Stimulated activated naive B cell treated with anti-CD40 and anti-IgM and Interleukin-4, amounts not matched to agents 10 μg/mL and 1 μg/mL and 100 μg/mL, for 72 hours (primary cell): Measurements from ENCODE around the gene DDIT4.

Experiments
- ATAC-seq, 2 donors: fragments of 150-1000 bp; cut with Tn5 transposase; replicated peaks; 2 replicates each; pipeline ENCODE4 v1.10.0; 2021; ENCODE audit warnings: moderate library complexity in 1 of 2
- DNase-seq: peaks from one replicate; pipeline ENCODE4 v3.0.0; 2021
- H3K27ac Mint-ChIP-seq: one replicate; pipeline ENCODE4 v1.8.0; 2022; ENCODE audit warnings: mild to moderate bottlenecking, mixed read lengths
- H3K27me3 Mint-ChIP-seq, 2 donors: one replicate each; pipeline ENCODE4 v1.8.0; 2022; ENCODE audit warnings: mixed read lengths in 2 of 2
- H3K36me3 Mint-ChIP-seq, 2 donors: one replicate each; pipeline ENCODE4 v1.8.0; 2022; ENCODE audit warnings: mixed read lengths in 2 of 2, mild to moderate bottlenecking in 1 of 2
- H3K4me1 Mint-ChIP-seq, 2 donors: one replicate each; pipeline ENCODE4 v1.8.0; 2022; ENCODE audit warnings: mixed read lengths in 2 of 2, mild to moderate bottlenecking in 1 of 2
- H3K4me3 Mint-ChIP-seq, 2 donors: one replicate each; pipeline ENCODE4 v1.8.0; 2022; ENCODE audit warnings: mild to moderate bottlenecking in 2 of 2, mixed read lengths in 2 of 2, moderate library complexity in 1 of 2
- H3K9me3 Mint-ChIP-seq, 2 donors: one replicate each; pipeline ENCODE4 v1.8.0; 2022; ENCODE audit warnings: mixed read lengths in 2 of 2, mild to moderate bottlenecking in 1 of 2

Gene DDIT4

GRCh38 chr10:72319416-72320254 is 45.9 kb downstream of the DDIT4 start:
- peak; percentile 90 for DNase-seq
- Mint-ChIP-seq H3K9me3 (no peaks in the 10 kb centered on the region), H3K4me3 (peak overlapping the region; percentile 80 to 83), H3K27ac (peak overlapping the region; percentile 100), H3K4me1 (peaks cover 57 to 84% of the 10 kb centered on the region in 2 donors), H3K36me3 (no peaks in the 10 kb centered on the region), H3K27me3 (no peaks in the 10 kb centered on the region)
- peak; percentile 62 to 69 for ATAC-seq

GRCh38 chr10:72320676-72321247 is 47.0 kb downstream of the DDIT4 start:
- H3K27me3 Mint-ChIP-seq, result no peaks in the 10 kb centered on the region
- H3K4me3 Mint-ChIP-seq, result peak overlapping the region; percentile 80 to 85
- peak; percentile 93 for DNase-seq
- peak overlapping the region; percentile 100 for H3K27ac Mint-ChIP-seq
- H3K36me3 Mint-ChIP-seq, result no peaks in the 10 kb centered on the region
- peak; percentile 81 to 82 for ATAC-seq
- H3K4me1 Mint-ChIP-seq, result peaks cover 56 to 84% of the 10 kb centered on the region in 2 donors
- no peaks in the 10 kb centered on the region for H3K9me3 Mint-ChIP-seq

GRCh38 chr10:72321248-72322029 is 47.7 kb downstream of the DDIT4 start:
- Mint-ChIP-seq H3K36me3 (no peaks in the 10 kb centered on the region), H3K27me3 (no peaks in the 10 kb centered on the region), H3K4me1 (peaks cover 51 to 78% of the 10 kb centered on the region in 2 donors), H3K4me3 (peak overlapping the region; percentile 80 to 85), H3K9me3 (peaks cover 0 to under 1% of the 10 kb centered on the region in 2 donors), H3K27ac (peak overlapping the region; percentile 100)
- DNase-seq (no peak), ATAC-seq (no peak)

DNA sequence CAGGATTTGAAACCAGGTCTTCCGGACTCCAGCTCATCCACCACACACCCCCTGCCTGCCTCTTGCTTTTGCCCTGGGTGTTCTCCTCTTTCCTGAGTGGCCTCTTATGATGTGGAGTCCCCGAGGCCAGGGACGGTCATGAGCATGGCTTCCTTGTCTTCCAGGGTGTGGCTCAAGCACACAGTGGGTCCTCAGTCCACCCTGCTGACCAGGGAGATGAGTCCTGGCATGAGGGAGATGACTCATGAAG is 48.2 kb downstream of the DDIT4 start:
- peaks cover 54 to 78% of the 10 kb centered on the region in 2 donors for H3K4me1 Mint-ChIP-seq
- H3K27ac Mint-ChIP-seq, result peak overlapping the region; percentile 89
- DNase-seq (no peak), ATAC-seq (no peak)
- no peak overlapping the region for H3K4me3 Mint-ChIP-seq
- peaks cover 3 to 4% of the 10 kb centered on the region in 2 donors for H3K9me3 Mint-ChIP-seq
- H3K36me3 Mint-ChIP-seq, result peaks cover 0 to 3% of the 10 kb centered on the region in 2 donors
- no peaks in the 10 kb centered on the region for H3K27me3 Mint-ChIP-seq

GRCh38 chr10:72322280-72323058 is 48.7 kb downstream of the DDIT4 start:
- Mint-ChIP-seq H3K4me1 (peaks cover 52 to 77% of the 10 kb centered on the region in 2 donors), H3K27me3 (no peaks in the 10 kb centered on the region), H3K36me3 (peaks cover 0 to 3% of the 10 kb centered on the region in 2 donors), H3K9me3 (peaks cover 3 to 4% of the 10 kb centered on the region in 2 donors), H3K4me3 (no peak overlapping the region), H3K27ac (peak overlapping the region; percentile 92)
- DNase-seq, result no peak
- no peak for ATAC-seq

DNA sequence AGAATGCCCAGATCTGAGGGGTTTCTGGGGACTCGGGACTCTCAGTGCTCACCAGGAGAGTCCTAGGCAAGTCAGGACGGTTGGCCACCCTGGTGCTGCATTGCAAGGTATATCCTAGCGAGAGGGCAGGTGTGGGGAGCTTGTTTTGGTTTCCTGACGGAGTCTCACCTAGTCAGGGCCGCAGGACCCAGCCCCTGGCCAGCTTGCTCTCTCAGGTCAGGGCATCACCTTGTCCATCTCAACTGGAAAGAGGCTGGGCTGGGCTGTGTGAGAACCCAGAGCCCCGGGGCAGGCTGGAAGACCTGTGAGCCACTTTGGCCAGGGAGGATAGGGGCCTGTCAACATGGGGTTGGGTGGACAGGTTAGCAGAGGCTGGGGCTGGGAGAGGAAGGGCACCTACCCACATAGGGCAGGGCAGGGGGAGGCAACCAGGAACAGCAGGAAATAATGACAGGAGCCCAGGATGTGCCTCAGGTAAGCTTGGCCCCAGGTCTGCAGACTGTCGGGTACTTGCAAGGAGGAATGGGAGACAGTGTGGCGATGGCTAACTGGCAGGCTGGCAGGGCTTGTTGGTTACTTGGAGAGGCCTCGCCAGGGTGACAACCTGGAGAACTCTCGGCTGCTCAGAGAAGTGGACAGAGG is 49.5 kb downstream of the DDIT4 start:
- peak overlapping the region; percentile 29 to 61 for H3K4me3 Mint-ChIP-seq
- DNase-seq, result no peak
- no peak for ATAC-seq
- H3K36me3 Mint-ChIP-seq, result peaks cover 0 to 3% of the 10 kb centered on the region in 2 donors
- H3K4me1 Mint-ChIP-seq, result peaks cover 56 to 81% of the 10 kb centered on the region in 2 donors
- no peaks in the 10 kb centered on the region for H3K27me3 Mint-ChIP-seq
- H3K27ac Mint-ChIP-seq, result peak overlapping the region; percentile 92
- peaks cover 3 to 4% of the 10 kb centered on the region in 2 donors for H3K9me3 Mint-ChIP-seq

DNA sequence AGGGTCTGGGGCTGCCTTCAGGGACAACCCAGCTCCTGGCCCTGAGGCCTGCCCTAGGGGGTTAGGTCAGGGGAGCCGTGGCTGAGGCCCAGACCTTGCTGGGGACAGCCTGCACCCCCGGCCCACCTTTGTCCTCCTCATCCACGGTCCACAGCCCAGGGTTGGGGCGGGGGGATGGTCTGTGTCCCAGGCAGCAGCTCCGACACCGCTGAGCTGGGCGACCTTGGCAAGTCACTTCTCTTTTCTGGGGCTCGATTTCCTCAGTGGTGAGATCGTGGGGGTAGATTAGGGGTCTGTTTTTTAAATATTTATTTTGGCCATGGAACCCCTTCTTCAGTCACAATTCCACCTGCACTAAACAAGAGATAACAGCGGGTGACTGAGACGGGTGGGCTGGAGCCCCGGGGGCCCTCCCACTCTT is 50.1 kb downstream of the DDIT4 start:
- Mint-ChIP-seq H3K4me1 (peaks cover 57 to 81% of the 10 kb centered on the region in 2 donors), H3K4me3 (peak overlapping the region in 1 of 2 donors; percentile 61)

More for the DNA sequence above, 50.1 kb downstream of the DDIT4 start:
- H3K36me3 Mint-ChIP-seq, result peaks cover 0 to 3% of the 10 kb centered on the region in 2 donors
- no peak for DNase-seq
- H3K27ac Mint-ChIP-seq, result peak overlapping the region; percentile 92
- ATAC-seq, result no peak
- no peaks in the 10 kb centered on the region for H3K27me3 Mint-ChIP-seq
- peaks cover 3 to 4% of the 10 kb centered on the region in 2 donors for H3K9me3 Mint-ChIP-seq
